Spleen (tissue), 11 donors: ENCODE measurements around the gene NPIPA7. TPM values are rescaled to one million over a fixed set of nuclear protein-coding genes. Genes with fewer than 3 reads are reported as not detected.
"Not testable (repeated sequence)": the region's sequence is repeated elsewhere in the genome, so short reads cannot be mapped to it uniquely, and the experiment has no call there.

Source experiments
- DNase-seq: peaks from one replicate; pipeline ENCODE4 v3.0.0-alpha.2; 2020
- H3K27ac ChIP-seq, 8 donors: fragments of 200-600 bp; sonication (generic) in 7 of 8; 1 replicate in 4 of 8; 2 replicates in 4 of 8; pipeline versions ENCODE4 v1.5.0 to v1.8.0; 2016 to 2021; ENCODE audit warnings: inconsistent platforms in 4 of 8, mild to moderate bottlenecking in 4 of 8, moderate library complexity in 1 of 8
- H3K27me3 ChIP-seq, 7 donors: fragments of 200-600 bp; sonication (generic) in 6 of 7; replicated peaks in 1 of 7; 1 replicate in 4 of 7; 2 replicates in 3 of 7; pipeline versions ENCODE4 v1.5.0 to v1.8.0; 2016 to 2021; ENCODE audit warnings: inconsistent platforms in 3 of 7, mild to moderate bottlenecking in 1 of 7
- H3K36me3 ChIP-seq, 6 donors: fragments of 200-600 bp; sonication (generic) in 5 of 6; 1 replicate in 4 of 6; 2 replicates in 2 of 6; pipeline versions ENCODE4 v1.5.0 to v1.8.0; 2016 to 2021; ENCODE audit warnings: inconsistent platforms in 2 of 6
- H3K4me1 ChIP-seq, 6 donors: fragments of 200-600 bp; sonication (generic) in 5 of 6; 1 replicate in 3 of 6; 2 replicates in 3 of 6; pipeline versions ENCODE4 v1.5.0 to v1.8.0; 2016 to 2021; ENCODE audit warnings: inconsistent platforms in 3 of 6
- H3K4me3 ChIP-seq, 8 donors: fragments of 200-600 bp; sonication (generic) in 7 of 8; 1 replicate in 4 of 8; 2 replicates in 4 of 8; pipeline versions ENCODE4 v1.5.0 to v1.8.0; 2016 to 2021; ENCODE audit warnings: inconsistent platforms in 4 of 8, mild to moderate bottlenecking in 4 of 8, moderate library complexity in 2 of 8
- H3K9me3 ChIP-seq, 8 donors: fragments of 200-600 bp; sonication (generic) in 7 of 8; 1 replicate in 4 of 8; 2 replicates in 4 of 8; pipeline versions ENCODE4 v1.5.0 to v1.8.0; 2016 to 2021; ENCODE audit warnings: inconsistent platforms in 4 of 8
- WGBS, 5 donors: extraction: QIAGEN DNeasy Blood & Tissue Kit in 3 of 5; methylation state at CpG; one replicate each; pipeline versions ENCODE4 v1.1.5 to v1.1.7; 2013 to 2018; 5-methylcytosine and 5-hydroxymethylcytosine counted together
- intact Hi-C: fragments of 100-400 bp; cut with DNase I; formaldehyde crosslinking; loops from one replicate; pipeline ENCODE4 v1.15.0; 2023; ENCODE audit warnings: low total_unique reads
- polyA plus RNA-seq, 3 donors: library from polyadenylated mRNA; stranded (reverse); fragments of 200-250 nt; gene quantifications; one replicate each; pipeline ENCODE4 v1.2.1, GENCODE V29; 2013
- total RNA-seq, 7 donors: library from RNA; depleted of rRNA in 3 of 7; stranded (reverse); fragments of >200 nt in 3 of 7; fragmentation: NEBNext Ultra II Directional in 4 of 7; extraction: Animal tissue kit (Norgen Biotek cat#: 25700) in 4 of 7; gene quantifications; one replicate each; pipeline versions ENCODE4 v1.1.0 to v1.2.1, GENCODE V29; 2016 to 2021
- donor health status: healthy with polysubstance abuse.
- donor health status: DM: no; HTN: no; CAD: no; lungs with moderate emphysema.
- donor health status: DM: no; HTN: no; CAD: no.
- donor health status: Bipolar disorder and iron deficiency.
- donor health status: healthy.
- donor health status: DM: no; HTN: no; CAD: no.
- donor health status: DM: yes; HTN: yes; CAD: no.

NPIPA7 gene
- total and polyA plus RNA-seq, 10 donors = 4.6 to 21.4 (median 9.0) TPM

DNA sequence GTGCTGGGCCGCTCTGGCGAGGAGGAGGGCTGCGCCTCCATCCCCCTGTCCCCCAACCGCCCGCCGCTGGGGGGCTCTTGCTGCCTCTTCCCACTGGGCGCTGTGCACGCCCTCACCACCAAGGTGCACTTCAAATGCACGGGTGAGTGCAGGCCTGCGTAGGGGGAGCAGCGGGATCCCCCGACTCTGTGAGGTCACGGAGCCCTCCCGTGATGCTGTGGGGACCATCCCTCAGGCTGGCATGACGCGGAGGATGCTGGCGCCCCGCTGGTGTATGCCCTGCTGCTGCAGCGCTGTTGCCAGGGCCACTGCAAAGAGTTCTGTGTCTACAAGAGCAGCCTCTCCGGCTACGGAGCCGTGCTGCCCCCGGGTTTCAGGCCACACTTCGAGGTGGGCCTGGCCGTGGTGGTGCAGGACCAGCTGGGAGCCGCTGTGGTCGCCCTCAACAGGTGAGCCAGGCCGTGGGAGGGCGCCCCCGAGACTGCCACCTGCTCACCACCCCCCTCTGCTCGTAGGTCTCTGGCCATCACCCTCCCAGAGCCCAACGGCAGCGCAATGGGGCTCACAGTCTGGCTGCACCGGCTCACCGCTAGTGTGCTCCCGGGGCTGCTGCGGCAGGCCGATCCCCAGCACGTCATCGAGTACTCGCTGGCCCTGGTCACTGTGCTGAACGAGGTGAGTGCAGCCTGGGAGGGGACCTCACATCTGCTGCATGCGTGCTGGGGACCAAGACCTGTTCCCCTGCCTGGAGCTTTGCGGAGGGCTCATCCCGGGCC is 9.7 kb upstream of the NPIPA7 start:
- H3K4me1 ChIP-seq, H3K9me3 ChIP-seq, intact Hi-C loops, H3K36me3 ChIP-seq, H3K27me3 ChIP-seq, H3K4me3 ChIP-seq, H3K27ac ChIP-seq: not testable (repeated sequence)
- 48 to 63% (median 53%) methylated on average over 3 to 32 of the region's 45 CpGs; no CpG with 5 or more reads in 1 of the 5 donors for WGBS, 5 donors
- peak; percentile 54 for DNase-seq

DNA sequence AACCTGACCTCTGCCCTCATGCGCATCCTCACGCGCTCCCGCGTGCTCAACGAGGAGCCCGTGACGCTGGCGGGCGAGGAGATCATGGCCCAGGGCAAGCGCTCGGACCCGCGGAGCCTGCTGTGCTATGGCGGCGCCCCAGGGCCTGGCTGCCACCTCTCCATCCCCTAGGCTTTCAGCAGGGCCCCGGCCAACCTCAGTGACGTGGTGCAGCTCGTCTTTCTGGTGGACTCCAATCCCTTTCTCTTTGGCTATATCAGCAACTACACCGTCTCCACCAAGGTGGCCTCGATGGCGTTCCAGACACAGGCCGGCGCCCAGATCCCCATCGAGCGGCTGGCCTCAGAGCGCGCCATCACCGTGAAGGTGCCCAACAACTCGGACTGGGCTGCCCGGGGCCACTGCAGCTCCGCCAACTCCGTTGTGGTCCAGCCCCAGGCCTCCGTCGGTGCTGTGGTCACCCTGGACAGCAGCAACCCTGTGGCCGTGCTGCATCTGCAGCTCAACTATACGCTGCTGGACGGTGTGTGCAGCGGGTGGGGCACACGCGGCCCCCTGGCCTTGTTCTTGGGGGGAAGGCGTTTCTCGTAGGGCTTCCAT is 7.7 kb upstream of the NPIPA7 start:
- H3K9me3 ChIP-seq, H3K4me1 ChIP-seq, intact Hi-C loops, H3K4me3 ChIP-seq, H3K36me3 ChIP-seq, H3K27ac ChIP-seq, H3K27me3 ChIP-seq: not testable (repeated sequence)
- WGBS, 5 donors = 80 to 89% (median 82%) methylated on average over 1 to 27 of the region's 43 CpGs
- DNase-seq = peak; percentile 29

DNA sequence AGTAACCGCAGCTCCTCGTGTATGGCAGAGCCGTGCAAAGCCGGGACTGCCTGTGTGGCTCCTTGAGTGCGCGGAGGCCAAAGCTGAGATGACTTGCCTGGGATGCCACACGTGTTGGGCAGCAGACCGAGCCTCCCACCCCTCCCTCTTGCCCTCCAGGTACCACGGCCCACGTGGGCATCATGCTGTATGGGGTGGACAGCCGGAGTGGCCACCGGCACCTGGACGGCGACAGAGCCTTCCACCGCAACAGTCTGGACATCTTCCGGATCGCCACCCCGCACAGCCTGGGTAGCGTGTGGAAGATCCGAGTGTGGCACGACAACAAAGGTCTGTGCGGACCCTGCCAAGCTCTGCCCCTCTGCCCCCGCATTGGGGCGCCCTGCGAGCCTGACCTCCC is 4.7 kb upstream of the NPIPA7 start:
- H3K36me3 ChIP-seq, H3K4me1 ChIP-seq, intact Hi-C loops, DNase-seq, H3K9me3 ChIP-seq, H3K27me3 ChIP-seq, H3K4me3 ChIP-seq, H3K27ac ChIP-seq: not testable (repeated sequence)
- 88 to 94% (median 90%) methylated on average over 7 to 11 of the region's 25 CpGs; no CpG with 5 or more reads in 2 of the 5 donors for WGBS, 5 donors

DNA sequence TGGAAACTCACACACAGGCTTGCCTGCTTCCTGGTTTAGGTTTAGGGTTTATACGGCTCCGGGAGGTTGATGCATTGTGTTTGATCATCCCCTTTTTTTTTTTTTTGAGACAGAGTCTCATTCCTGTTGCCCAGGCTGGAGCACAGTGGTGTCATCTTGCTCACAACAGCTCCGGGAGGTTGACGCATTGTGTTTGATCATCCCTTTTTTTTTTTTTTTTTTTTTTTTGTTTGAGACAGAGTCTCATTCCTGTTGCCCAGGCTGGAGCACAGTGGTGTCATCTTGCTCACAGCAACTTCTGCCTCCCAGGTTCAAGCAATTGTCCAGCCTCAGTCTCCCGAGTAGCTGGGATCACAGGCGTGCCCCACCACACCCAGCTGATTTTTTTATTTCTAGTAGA is 20.7 kb downstream of the NPIPA7 start:
- DNase-seq, H3K4me1 ChIP-seq, H3K4me3 ChIP-seq, H3K27me3 ChIP-seq, intact Hi-C loops, H3K27ac ChIP-seq, H3K36me3 ChIP-seq, H3K9me3 ChIP-seq: not testable (repeated sequence)
- WGBS, 5 donors = no CpG with 5 or more reads among the region's 6 CpGs

DNA sequence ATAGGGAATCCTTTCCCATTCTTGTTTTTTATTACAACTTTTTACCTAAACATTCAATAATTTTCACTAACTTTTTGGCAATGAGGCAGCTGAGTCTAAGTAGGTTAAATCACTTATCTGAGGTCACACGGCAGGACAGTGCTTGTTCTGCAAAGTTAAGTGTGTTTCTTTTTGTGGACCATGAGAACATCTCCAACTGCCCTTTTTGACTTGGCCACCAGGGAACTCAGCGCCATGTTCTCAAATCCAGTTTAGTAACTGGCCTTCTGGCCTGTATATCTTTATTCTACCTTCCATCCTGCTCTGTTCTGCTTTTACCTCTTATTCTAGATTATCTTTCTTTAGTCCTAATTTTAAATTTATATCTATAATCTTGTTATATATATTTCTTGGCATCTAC is 23.4 kb downstream of the NPIPA7 start:
- H3K9me3 ChIP-seq, H3K27me3 ChIP-seq, H3K4me3 ChIP-seq, DNase-seq, intact Hi-C loops, H3K4me1 ChIP-seq, H3K27ac ChIP-seq, H3K36me3 ChIP-seq: not testable (repeated sequence)
- WGBS, 5 donors = no CpG with 5 or more reads among the region's 2 CpGs

DNA sequence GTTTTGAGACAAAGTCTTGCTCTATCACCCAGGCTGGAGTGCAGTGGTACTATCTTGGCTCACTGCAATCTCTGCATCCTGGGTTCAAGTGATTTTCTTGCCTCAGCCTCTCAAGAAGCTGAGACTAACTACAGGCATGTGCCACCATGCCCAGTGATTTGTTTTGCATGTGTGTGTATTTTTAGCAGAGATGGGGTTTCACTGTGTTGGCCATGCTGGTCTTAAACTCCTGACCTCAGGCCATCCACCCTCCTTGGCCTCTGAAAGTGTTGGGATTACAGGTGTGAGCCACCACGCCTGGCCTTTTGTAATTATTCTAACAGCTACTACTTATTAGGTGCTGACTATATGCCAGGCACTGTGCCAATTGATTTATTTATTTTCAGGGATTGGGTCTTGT is 25.3 kb downstream of the NPIPA7 start:
- intact Hi-C loops, H3K4me3 ChIP-seq, H3K4me1 ChIP-seq: not testable (repeated sequence)

DNA sequence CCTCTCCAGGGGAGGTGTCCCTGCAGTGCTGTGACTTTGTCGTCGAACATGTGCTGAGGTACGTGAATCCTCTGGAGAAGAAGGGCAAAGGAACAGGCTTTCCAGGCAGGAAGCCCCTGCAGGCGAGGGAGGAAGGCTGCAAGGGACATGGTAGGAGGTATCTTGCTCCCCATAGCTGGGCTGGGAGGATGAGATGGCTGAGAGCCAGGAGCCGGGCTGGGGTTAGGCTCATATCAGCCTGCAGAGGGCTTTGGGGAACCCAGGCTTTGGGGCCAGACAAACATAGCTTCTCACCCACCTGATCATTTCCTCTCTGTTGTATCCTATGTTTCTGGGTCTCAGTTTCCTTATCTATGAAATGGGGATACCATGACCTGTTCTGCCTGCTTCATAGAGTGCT is 26.5 kb downstream of the NPIPA7 start:
- no CpG with 5 or more reads among the region's 5 CpGs for WGBS, 5 donors
- DNase-seq, H3K36me3 ChIP-seq, intact Hi-C loops, H3K27ac ChIP-seq, H3K4me1 ChIP-seq, H3K9me3 ChIP-seq, H3K27me3 ChIP-seq, H3K4me3 ChIP-seq: not testable (repeated sequence)

More for the DNA sequence above, 25.3 kb downstream of the NPIPA7 start:
- not testable (repeated sequence) for H3K27me3 ChIP-seq, DNase-seq, H3K9me3 ChIP-seq, H3K36me3 ChIP-seq, H3K27ac ChIP-seq
- no CpG with 5 or more reads among the region's 1 CpG for WGBS, 5 donors

DNA sequence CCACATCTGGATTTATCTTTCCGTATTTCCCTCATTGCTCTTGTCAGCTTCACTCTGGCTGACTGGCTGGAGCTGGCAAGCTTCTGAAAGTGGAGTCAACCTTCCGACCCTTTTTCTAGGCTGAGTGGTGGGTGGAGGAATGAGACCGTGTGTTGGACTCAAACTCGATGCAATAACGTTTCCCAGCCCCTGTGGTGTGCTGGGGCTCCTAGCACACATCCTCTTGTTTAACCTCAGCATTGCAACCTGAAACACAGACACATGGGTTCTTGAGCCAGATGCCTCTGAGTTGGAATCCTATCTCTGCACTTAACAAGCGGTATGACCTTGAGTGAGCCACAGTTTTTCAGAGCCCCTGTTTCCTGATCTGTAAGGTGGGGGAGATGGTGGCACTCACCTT is 29.5 kb downstream of the NPIPA7 start:
- DNase-seq, H3K36me3 ChIP-seq, H3K27ac ChIP-seq, H3K27me3 ChIP-seq, H3K4me1 ChIP-seq, intact Hi-C loops, H3K9me3 ChIP-seq, H3K4me3 ChIP-seq: not testable (repeated sequence)
- WGBS, 5 donors = 79 to 100% (median 86%) methylated on average over 1 to 2 of the region's 6 CpGs; no CpG with 5 or more reads in 2 of the 5 donors

DNA sequence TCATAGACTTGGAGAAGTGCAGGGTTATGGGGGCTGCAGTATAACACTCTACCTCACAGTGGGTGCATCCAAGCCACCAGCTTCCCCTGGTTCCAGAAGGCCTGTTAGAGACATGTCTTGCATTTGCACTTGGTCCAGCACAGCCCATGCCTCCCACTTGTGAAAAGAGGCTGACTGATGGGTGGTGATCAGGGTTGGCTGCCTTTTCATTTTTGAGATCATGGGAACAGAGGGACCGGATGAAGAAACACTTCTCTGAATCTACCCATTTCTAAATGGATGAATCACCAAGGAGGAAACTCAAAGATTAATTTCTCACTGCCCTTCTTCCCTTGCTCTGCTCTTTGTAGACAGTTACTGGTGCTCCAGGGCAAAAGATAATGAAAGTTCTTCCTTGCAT is 34.8 kb downstream of the NPIPA7 start:
- DNase-seq, H3K9me3 ChIP-seq, H3K27ac ChIP-seq, H3K4me3 ChIP-seq, H3K4me1 ChIP-seq, H3K27me3 ChIP-seq, H3K36me3 ChIP-seq, intact Hi-C loops: not testable (repeated sequence)
- WGBS, 5 donors = no CpG with 5 or more reads among the region's 1 CpG

DNA sequence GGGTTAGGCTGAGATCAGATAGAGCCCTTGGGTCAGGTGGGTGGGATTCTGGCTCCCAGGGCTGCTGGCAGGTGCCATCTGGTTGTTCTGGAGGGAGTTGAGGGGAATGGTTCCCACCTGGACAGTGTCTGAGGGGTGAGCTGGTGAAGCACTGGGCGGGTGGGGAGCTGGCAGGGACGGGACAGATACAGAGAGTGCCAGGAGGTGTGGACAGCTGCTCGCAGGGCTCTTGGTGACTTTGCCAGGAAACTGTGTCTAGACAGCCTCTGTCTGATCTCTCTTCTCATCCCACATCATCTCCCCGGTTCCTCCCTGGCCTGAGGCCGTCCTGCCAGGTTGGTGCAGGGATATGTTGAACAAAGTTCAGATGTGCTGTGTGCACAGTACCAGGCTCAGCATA is 38.1 kb downstream of the NPIPA7 start:
- no CpG with 5 or more reads among the region's 5 CpGs for WGBS, 5 donors
- H3K27ac ChIP-seq, intact Hi-C loops, DNase-seq, H3K4me3 ChIP-seq, H3K9me3 ChIP-seq, H3K27me3 ChIP-seq, H3K36me3 ChIP-seq, H3K4me1 ChIP-seq: not testable (repeated sequence)

DNA sequence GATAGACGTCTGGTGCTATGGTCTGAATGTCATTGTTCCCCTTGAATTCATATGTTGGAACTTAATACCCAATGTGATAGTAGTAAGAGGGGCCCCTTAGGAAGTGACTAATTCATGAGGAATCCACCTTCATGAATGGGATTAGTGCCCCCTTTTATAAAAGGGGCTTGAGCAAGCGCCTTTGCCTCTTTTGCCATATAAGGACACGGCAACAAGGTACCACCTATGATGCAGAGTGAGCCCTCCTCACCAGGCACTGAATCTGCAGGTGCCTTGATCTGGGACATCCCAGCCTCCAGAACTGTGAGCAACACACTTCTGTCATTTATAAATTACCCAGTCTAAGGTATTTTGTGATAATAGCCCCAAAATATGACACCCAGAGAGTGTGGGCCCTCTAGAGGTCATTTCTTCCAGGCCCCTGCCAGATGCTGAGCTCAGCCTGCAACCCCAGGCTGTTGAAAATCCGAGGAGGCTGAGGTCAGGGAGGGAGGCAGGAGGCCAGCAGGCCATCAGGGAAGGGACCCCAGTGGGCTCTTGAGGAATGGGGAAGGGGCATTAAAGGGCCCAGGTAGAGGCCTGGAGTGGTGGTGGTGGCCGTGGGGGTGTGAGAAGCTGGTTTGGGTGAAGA is 39.1 kb downstream of the NPIPA7 start:
- intact Hi-C loops = not testable (repeated sequence)

More for the DNA sequence above, 39.1 kb downstream of the NPIPA7 start:
- H3K36me3 ChIP-seq, DNase-seq, H3K4me1 ChIP-seq, H3K27ac ChIP-seq, H3K4me3 ChIP-seq, H3K9me3 ChIP-seq, H3K27me3 ChIP-seq: not testable (repeated sequence)
- 30 to 71% (median 60%) methylated on average over 1 to 3 of the region's 5 CpGs for WGBS, 5 donors
